ENCODE measurements around the gene SMOC2. TPM values are rescaled to one million over a fixed set of nuclear protein-coding genes. Genes with fewer than 3 reads are reported as not detected.

Gene SMOC2
- total and polyA plus RNA-seq, 2 of the 13 experiments (the other 11 are each of a cell fraction or from before 2014, with no cell fraction given): not detected

DNA sequence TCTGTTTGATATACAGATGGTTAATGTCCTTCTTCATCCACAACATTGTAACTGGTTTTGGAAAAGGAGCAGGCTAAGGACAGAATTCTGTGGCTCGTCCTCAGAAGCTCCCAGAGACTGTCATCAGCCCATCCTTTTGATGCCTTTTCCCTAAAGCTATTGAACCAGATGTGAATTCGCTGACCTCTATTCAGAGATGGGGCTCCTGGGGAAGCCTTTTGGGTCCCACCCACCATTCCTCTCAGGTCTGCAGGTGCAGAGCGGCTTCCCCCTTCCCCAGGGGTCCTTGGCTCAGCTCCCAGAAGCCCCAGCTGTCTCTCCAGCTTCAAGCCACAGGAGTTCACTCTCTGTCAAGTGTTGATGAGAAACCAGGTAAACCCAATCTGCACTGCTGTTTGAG, 191.7 kb downstream of the SMOC2 start (continued):
- TF ChIP-seq TERF1 (CRISPR knock-in tag; IDR thresholded peaks at IDR 0.05): no peak
- no peak for TF ChIP-seq SNAPC5 (CRISPR knock-in tag; IDR thresholded peaks at IDR 0.05; ENCODE audit: borderline replicate concordance)
- TF ChIP-seq ZIK1 (CRISPR knock-in tag; IDR thresholded peaks at IDR 0.05; ENCODE audit: borderline replicate concordance, low read depth): no peak
- TF ChIP-seq ZNF318 (CRISPR knock-in tag; IDR thresholded peaks at IDR 0.05): no peak
- no peak for TF ChIP-seq PRPF4 (IDR thresholded peaks at IDR 0.05; ENCODE audit: low read depth, low read length, poor library complexity, severe bottlenecking)
- TF ChIP-seq ZNF580 (CRISPR knock-in tag; IDR thresholded peaks at IDR 0.05; ENCODE audit: borderline replicate concordance, low read depth): no peak

All from HepG2 (cell line).